Stimulated activated CD8-positive, alpha-beta memory T cell treated with anti-CD3 and anti-CD28 coated beads, Interleukin-2, amount 100 ng/mL, for 1 hour (primary cell): ENCODE results near the gene PLEKHG1.

ENCODE experiments used
- DNase-seq, 2 donors: peaks; one replicate each; pipeline ENCODE4 v3.0.0-alpha.2; 2020; ENCODE audit warnings: low read depth in 2 of 2

PLEKHG1 gene

DNA sequence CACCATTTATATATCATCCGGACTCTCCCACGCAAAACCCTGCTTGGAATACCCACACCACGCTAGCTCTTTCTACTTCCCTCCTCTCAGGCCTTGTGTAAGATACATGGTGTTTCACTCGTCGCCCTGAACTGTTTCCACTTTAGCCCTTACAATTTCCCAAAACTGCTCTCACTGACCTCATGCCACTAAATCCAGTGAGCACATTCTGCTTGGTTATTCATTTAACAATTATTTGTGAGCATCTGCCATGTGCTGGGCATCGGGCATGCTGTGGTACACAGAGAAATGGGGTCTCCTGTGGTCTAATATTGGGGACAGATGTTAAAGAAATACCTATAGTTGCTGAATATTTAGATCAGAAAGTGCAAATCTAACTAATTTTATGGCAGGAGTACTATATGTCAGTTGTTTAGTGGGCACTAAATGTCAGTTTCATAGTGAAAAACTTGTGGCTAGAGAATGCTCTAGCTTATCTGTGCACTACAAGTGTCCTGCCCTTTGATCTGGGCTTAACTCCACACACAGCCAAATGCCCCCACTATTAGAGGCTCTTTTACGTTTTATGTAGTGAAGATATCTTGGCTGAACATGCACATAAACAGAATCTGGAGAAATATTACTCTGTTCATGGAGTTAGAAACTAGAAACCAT lies 41.0 kb downstream of the PLEKHG1 start:
- no peak for DNase-seq

DNA sequence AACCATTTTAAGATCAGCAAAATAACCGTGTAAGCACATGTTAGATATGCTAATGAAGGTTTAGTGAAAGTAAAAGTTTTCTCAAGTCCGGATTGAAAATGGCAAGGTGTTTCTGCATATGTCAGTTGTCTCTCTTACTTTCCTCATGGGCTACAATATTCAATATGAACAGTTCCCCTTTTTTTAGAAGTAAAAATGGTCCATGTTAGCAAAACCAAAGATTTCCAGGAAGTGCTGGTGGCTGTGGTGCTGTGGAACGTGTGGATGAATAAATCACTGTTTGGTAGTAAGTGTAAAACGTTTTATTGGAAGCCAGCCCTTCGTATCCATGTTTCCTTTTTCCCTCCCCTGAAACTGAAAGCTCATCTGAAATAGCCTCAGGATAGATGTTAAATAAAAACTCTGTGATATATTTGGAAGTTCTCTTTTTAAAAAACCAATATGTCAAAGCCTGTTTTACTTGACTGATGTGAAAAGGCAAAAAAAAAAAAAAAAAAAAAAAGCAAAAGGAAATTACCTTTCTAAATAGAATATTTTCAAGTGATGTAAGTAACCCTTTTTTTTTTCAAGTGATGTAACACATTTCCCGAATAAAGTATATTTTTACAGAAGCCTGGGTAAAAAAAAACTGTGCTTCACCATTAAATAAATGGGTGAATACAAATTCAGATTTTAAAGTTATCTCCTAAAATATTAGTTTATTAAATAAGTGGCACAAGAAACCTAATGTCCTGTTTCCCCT lies 41.9 kb downstream of the PLEKHG1 start:
- no peak for DNase-seq

DNA sequence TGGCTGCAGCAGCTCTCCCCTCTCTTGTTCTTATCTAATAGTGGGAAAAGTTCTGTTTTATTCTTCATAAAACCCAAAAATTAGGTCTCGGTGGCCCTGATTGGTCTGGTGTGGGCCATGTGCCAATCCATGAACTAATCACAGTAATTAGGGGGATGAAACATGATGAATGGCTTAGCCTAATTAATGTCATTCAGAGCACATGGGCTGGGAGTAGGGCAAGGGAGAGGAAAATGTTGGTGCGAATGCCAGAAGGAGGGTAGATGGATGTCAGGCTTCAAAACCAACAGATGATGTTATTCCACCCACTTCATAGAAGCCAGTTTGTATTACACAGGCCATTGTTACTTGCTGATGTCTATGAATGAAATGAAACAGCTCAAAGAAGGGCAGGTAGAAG lies 46.5 kb downstream of the PLEKHG1 start:
- DNase-seq, result no peak

DNA sequence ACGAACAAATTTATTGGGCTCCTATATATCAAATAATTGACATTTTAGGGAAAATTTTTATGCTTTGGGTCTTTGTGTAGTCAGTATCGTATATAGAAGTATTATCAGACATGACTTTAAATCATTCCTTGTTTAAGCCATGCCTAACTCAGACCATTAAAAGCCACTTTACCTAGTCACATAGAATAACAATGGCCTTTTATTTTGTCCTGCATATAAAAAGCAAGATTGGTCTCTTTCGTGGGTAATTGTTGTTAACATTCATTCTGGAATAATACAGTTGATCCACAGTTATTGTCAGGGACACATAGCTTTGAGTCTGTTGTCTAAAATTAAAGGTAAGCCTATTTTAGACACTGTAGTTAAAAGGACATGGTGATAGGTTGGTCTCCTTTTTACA lies 47.4 kb downstream of the PLEKHG1 start:
- no peak for DNase-seq
